NOMO-1 treated with dmso at 0.1 percent for 144 hours (cell line): ENCODE results near the gene WNT9A.

Source experiments
- DNase-seq: peaks from one replicate; lab custom pipeline; 2025; ENCODE audit not compliant: unreplicated experiment; lab: John Stamatoyannopoulos, UW

Gene WNT9A

DNA sequence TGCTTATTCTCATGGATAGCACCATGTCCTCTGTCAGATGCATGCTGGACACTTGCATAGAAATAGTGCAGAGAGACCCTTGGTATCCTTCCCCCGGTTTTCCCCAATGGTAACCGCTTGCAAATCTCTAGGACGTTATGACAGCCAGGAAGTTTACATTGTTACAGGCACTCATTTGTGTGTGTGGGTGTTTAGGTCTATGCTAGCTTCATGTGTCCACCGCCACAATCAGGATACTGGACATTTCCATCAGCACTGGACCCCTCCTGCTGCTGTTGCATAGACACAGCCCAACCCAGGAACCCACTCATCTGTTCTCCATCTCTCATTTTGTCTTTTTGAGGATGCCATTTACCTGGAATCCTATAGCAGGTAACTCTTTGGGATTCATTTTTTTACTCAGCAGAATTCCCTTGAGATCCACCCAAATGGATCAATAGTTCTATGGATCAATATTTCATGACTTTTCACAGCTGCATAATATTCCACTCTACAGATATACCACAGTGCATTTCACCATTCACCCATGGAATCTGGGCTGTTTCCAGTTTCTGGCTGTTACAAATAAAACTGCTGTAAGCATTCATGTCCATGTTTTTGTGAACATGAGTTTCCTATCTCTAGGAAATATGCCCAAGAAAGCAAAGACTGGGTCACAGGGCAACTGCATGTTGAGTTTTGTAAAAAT is 6.6 kb upstream of the WNT9A start:
- DNase-seq, result no peak

- DNase-seq, result no peak
Measured at GRCh38 chr1:227953022-227953412, 5.3 kb upstream of the WNT9A start.

DNA sequence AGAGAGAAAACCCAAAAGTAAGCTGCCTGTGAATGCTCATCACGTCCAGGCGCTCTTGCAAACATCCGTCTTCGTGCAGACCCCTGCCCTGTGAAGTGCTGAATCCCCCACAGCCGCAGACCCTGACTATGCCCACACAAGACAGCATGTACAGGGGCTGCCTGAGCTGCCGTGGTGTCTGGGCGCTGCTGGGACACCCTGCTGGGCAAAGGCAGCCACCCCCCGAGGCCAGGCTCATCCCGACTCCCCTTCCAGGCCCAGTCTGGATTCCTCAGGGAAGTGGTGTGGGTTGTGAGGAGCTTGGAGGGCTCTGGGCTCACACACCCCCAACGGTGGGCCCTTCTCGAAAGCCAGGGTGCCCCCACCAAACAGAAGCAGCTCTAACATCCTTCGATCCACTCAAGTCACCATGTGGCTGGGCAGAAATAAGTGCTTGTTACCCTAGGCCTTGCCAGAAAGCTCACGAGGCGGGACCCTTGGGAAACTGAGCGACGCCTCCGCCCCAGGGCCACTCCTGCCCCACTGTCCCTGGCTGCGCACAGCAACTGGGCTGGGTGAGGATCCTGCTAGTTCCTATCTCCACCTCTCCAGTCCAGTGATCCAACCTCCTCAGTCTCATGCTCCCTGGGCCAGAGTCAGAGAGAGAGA is 4.8 kb upstream of the WNT9A start:
- no peak for DNase-seq

DNA sequence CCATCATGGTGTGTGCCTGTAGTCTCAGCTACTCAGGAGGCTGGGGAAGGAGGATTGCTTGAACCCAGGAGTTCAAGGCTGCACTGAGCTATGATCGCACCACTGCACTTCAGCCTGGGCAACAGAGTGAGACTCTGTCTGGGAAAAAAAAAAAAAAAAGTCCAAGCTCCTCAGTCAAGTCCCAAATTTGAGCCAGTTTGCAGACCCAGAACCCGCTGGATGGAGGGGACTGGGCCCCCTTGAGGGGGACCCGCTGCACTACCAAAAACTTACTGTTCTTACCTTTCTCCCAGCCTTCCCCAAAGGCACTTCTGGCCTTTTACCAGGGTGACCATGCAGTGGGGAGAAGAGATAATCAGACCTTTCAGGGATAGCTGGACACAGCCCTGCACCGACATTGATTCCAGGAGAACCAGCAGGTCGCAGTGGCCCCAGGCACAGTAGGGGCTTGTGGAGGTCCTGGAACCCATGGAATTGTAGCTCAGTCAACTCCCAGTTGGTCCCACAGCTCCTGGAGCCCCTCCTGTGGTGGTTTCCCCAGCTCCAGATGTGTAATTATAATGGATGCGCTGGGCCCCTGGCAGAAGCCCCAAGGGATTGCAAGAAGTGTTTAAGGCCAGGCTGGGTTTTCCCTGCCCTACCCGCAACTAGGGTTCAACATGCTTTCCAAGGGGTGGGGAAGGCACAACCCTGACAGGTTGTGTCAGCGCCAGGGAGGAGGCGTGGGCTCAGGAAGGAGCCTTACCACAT is 4.1 kb upstream of the WNT9A start:
- no peak for DNase-seq

DNA sequence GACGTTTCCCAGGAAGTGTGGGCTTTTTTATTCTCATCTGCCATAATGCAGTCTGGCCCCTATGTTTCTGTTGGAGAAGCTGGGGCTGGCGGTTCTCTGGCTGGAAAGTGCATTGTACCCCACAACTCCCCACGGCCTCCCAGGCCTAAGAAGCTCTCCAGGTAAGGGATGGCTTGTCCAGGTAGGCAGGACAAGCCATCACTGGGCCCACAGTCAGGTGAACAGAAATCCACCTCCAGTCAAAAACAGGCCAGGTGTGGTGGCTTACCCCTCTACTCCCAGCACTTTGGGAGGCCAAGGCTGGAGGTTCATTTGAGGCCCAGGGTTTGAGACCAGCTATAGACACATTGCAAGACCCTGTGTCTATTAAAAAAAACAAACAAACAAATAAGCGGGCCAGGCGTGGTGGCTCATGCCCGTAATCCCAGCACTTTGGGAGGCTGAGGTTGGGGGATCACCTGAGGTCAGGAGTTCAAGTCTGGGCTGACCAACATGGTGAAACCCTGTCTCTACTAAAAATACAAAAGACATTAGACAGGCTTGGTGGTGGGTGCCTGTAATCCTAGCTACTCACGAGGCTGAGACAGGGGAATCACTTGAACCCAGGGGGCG is 3.1 kb upstream of the WNT9A start:
- DNase-seq, result no peak

- DNase-seq, result no peak
Measured at GRCh38 chr1:227949954-227950734, 2.4 kb upstream of the WNT9A start.

GRCh38 chr1:227949341-227949921 is 1.7 kb upstream of the WNT9A start:
- DNase-seq, result no peak

- no peak for DNase-seq
Measured at GRCh38 chr1:227948493-227949260, 945 bp upstream of the WNT9A start.

DNA sequence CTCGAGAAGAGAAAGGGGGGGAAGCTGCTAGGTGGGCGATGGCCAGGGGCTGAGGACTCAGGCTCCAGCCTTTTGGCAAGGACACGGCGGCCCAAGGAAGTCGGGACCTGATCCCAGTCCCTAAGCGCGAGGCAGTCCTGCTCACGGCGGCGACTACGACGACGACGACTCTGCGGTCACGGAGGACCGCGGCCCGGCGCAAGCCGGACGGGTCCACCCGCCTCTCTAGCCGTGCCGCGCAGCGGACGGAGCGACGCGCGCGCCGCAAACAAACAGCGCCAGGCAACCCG is 401 bp downstream of the WNT9A start:
- DNase-seq, result no peak

- no peak for DNase-seq
Measured at GRCh38 chr1:227946624-227947385, 927 bp downstream of the WNT9A start.

DNA sequence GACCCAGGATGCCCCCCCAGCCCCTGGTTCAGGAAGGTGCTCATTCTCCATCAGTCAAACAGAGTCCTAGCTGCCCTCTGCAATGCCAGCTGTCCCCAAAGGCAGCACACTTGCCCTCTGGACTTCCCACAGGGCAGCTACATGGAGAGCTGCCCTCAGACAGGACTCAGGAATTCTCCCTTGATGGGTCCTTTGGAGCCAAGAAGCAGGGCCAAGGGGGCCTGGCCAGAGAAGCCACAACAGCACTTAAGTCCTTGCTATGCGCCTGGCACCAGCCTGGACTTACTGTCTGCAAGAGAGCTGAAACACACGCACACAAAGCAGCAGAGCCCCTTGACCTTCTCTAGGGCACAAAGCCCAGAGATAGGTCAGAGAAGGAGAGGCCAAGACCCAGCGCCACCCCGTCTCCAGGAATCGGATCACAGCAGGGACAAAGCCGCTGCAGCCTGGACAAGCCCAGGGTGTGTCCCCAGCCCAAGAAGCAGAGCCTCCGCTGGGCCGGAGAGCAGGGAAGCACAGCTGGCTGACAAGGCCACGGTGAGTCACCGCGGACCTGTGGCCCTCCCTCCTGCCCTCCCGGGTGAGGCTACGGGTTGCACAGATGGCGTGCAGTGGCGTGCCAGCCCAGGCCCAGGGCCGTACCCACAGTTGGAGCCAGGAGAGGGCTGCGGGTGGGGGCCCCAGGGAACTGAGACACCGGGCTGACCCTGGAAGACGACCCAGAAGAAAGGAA is 1.7 kb downstream of the WNT9A start:
- DNase-seq, result no peak

- no peak for DNase-seq
Measured at GRCh38 chr1:227944931-227945890, 2.5 kb downstream of the WNT9A start.

DNA sequence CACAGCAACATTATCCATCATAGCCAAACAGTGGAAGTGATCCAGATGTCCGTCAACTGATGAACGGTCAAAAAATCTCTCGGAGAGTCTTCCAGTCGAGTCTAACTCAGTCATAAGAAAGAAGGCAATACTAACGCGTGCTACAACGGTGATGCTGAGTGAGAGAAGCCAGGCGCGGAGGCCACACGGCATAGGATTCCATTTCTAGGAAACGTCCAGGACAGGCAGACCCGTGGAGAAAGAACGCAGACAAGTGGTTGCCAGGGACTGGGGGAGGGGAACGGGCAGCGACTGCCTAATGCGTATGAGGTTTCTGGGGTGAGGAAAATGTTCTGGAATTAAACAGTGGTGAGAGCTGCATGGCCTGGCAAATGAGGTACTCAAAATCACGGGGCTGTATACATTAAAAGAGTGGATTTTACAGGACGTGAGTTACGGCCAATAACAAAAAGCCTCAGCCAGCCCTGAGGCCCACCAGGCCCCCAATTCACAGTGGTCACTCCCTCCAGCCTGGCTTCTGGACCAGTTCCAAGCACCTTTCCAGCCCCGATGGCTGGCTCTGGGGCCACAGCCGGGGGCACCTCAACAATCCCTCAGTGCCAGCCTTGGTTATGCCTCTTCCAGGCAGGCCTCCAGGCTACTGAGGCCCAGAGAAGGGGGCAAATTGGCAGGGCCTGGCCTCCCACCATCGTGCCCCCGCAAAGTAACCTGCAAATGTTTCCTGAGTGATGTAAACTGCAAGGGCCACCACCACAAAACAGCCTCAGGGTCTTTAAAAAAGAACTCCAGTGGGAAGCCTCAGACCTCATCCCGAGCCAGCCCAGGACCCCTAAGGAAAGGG is 3.4 kb downstream of the WNT9A start:
- no peak for DNase-seq

DNA sequence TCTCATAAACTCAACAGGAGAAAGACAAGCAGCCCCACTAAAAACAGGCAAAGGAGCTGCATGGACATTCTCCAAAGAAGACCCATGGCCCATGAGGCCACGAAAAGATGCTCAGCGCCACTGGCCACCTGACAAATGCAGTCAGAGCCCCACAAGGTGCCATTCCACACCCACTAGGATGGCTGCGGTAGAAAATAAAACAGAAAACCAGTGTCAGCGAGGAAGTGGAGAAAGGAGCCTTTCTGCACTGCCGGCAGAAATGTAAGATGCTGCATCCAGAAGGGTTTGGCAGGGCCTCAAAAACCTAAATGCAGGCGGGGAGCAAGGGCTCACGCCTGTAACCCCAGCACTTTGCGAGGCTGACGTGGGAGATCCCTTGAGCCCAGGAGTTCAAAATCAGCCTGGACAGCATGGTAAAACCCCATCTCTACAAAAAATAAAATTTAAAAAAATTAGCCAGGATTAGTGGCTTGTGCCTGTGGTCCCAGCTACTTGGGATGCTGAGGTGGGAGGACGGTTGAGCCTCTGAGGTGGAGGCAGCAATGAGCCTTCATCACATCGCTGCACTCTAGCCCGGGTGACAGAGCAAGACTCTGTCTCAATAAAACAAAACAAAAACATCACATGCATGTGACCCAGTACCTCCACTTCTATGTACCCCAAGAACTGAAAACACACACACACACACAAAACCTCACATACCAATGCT is 4.2 kb downstream of the WNT9A start:
- no peak for DNase-seq

GRCh38 chr1:227942716-227943261 is 4.9 kb downstream of the WNT9A start:
- no peak for DNase-seq
